OCI-LY1 (cell line): Measurements from ENCODE around the gene LRRC4.

Experiments used
- H2AFZ ChIP-seq: fragments of 200-600 bp; sonication (generic), shearing (Covaris generic); 2 replicates; pipeline ENCODE4 v1.6.0; 2014; ENCODE audit warnings: antibody characterized with exemption, mild to moderate bottlenecking, low read length
- H3F3A ChIP-seq: fragments of 200-600 bp; sonication (generic), shearing (Covaris generic); 2 replicates; pipeline ENCODE4 v1.6.0; 2014; ENCODE audit warnings: mild to moderate bottlenecking, antibody characterized with exemption, low read length, moderate library complexity; ENCODE audit not compliant: insufficient read depth
- H3K27ac ChIP-seq: fragments of 200-600 bp; sonication (generic); 2 replicates; pipeline ENCODE4 v1.5.1; 2014; ENCODE audit warnings: low read length, mixed run types, mild to moderate bottlenecking, low read depth; ENCODE audit not compliant: poor library complexity, severe bottlenecking
- H3K27me3 ChIP-seq: fragments of 200-600 bp; sonication (generic); 2 replicates; pipeline ENCODE4 v1.6.0; 2014; ENCODE audit warnings: antibody characterized with exemption, mild to moderate bottlenecking, low read length, moderate library complexity; ENCODE audit not compliant: insufficient read depth
- H3K36me3 ChIP-seq: fragments of 200-600 bp; sonication (generic); 2 replicates; pipeline ENCODE4 v1.6.1; 2014; ENCODE audit warnings: mild to moderate bottlenecking, antibody characterized with exemption, low read length, moderate library complexity, mixed read lengths; ENCODE audit not compliant: insufficient read depth
- H3K4me1 ChIP-seq: fragments of 200-600 bp; sonication (generic); 2 replicates; pipeline ENCODE4 v1.5.1; 2014; ENCODE audit warnings: mild to moderate bottlenecking, low read length, moderate library complexity; ENCODE audit not compliant: insufficient read depth, severe bottlenecking
- H3K4me2 ChIP-seq: fragments of 200-600 bp; sonication (generic), shearing (Covaris generic); 2 replicates; pipeline ENCODE4 v1.6.1; 2014; ENCODE audit warnings: low read length
- H3K4me3 ChIP-seq: fragments of 200-600 bp; sonication (generic); 2 replicates; pipeline ENCODE4 v1.5.1; 2014; ENCODE audit warnings: low read length, low read depth, mild to moderate bottlenecking, mixed read lengths; ENCODE audit not compliant: poor library complexity, severe bottlenecking
- H3K79me2 ChIP-seq: fragments of 200-600 bp; shearing (Covaris generic); 2 replicates; pipeline ENCODE4 v1.6.1; 2016; ENCODE audit warnings: mixed run types, low read length, mixed read lengths; ENCODE audit not compliant: insufficient read depth
- H3K9ac ChIP-seq: fragments of 200-600 bp; sonication (generic), shearing (Covaris generic); 2 replicates; pipeline ENCODE4 v1.6.1; 2014; ENCODE audit warnings: mild to moderate bottlenecking, low read length, mixed read lengths
- H3K9me2 ChIP-seq: fragments of 200-600 bp; sonication (generic), shearing (Covaris generic); 2 replicates; pipeline ENCODE4 v1.6.1; 2014; ENCODE audit warnings: low read depth, mild to moderate bottlenecking, low read length, mixed read lengths
- H3K9me3 ChIP-seq: fragments of 200-600 bp; shearing (Covaris generic); 2 replicates; pipeline ENCODE4 v1.6.1; 2014; ENCODE audit warnings: low read length, mixed read lengths
- H4K20me1 ChIP-seq: fragments of 200-600 bp; sonication (generic), shearing (Covaris generic); 2 replicates; pipeline ENCODE4 v1.6.0; 2016; ENCODE audit warnings: mild to moderate bottlenecking, low read length; ENCODE audit not compliant: insufficient read depth
- CTCF ChIP-seq: fragments of 200-600 bp; sonication (generic), shearing (Covaris generic); IDR thresholded peaks from 2 replicates; pipeline ENCODE4 v1.5.1; 2017; ENCODE audit warnings: mild to moderate bottlenecking, antibody characterized with exemption, low read length, moderate library complexity, mixed read lengths
- EZH2 ChIP-seq: fragments of 200-600 bp; sonication (generic), shearing (Covaris generic); IDR thresholded peaks from 2 replicates; pipeline ENCODE4 v1.8.0; 2017; ENCODE audit warnings: borderline replicate concordance, mixed run types, mild to moderate bottlenecking, antibody characterized with exemption, low read length, moderate library complexity, mixed read lengths

Gene LRRC4

DNA sequence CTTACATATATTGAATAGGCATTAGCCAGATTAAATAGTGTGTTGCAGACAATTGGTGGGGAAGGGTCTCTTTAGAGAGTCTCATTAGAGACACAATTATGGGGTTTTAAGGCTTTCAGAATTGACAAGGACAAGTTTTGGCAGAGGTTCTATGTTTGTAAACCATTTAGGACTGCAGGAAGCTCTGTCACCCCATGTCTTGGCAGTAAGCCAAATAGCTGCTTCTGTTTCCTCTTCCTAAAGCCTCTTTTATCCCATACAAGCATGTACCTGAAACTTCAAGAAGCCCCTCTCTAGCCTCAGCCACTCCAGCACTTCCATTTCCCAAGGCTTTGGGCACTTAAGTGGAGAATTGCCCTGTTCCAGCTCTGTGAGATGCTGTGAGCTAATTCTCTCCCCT is 21.8 kb upstream of the LRRC4 start:
- H3K4me1 ChIP-seq = peaks cover 12% of the 10 kb centered on the region
- no peaks in the 10 kb centered on the region for H3F3A ChIP-seq
- H3K27ac ChIP-seq = no peak overlapping the region
- H3K36me3 ChIP-seq = peaks cover 7% of the 10 kb centered on the region; the same call in 1 of the 2 replicates
- no peaks in the 10 kb centered on the region for H3K27me3 ChIP-seq
- TF ChIP-seq CTCF = no peak
- no peak for TF ChIP-seq EZH2
- H3K4me3 ChIP-seq = no peak overlapping the region
- H3K79me2 ChIP-seq = no peaks in the 10 kb centered on the region
- H3K9ac ChIP-seq = no peak overlapping the region
- H3K9me2 ChIP-seq = no peaks in the 10 kb centered on the region
- H4K20me1 ChIP-seq = no peaks in the 10 kb centered on the region
- no peaks in the 10 kb centered on the region for H3K9me3 ChIP-seq
- no peak overlapping the region for H3K4me2 ChIP-seq
- H2AFZ ChIP-seq = no peak overlapping the region

GRCh38 chr7:128052404-128052803 is 21.2 kb upstream of the LRRC4 start:
- Histone ChIP-seq H3K9me3 (no peaks in the 10 kb centered on the region), H3K9me2 (no peaks in the 10 kb centered on the region), H3K36me3 (peaks cover 7% of the 10 kb centered on the region; the same call in 1 of the 2 replicates), H3K9ac (no peak overlapping the region), H3F3A (no peaks in the 10 kb centered on the region), H3K4me2 (no peak overlapping the region), H4K20me1 (no peaks in the 10 kb centered on the region), H3K4me1 (peaks cover 12% of the 10 kb centered on the region), H3K79me2 (no peaks in the 10 kb centered on the region), H3K27me3 (no peaks in the 10 kb centered on the region), H2AFZ (no peak overlapping the region), H3K27ac (no peak overlapping the region), H3K4me3 (no peak overlapping the region)
- TF ChIP-seq EZH2 (no peak), CTCF (no peak)

DNA sequence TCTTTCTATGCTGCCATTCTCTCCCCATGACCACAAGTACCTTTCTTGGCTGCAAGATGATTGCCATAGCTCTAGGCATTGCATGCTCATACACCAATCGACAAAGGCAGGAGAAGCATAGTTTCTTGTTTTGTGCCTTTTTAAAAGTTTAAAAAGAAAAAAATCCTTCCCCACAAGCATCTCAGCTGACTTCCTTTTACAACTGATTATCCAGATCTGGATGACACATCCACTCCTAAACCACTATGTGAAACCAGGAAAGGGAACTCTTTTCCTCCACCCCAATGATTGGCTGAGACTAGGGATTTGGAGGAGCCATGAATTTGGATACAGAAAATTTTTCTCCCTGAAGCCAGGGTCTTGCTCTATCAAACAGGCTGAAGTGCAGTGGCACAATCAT is 14.5 kb upstream of the LRRC4 start:
- no peaks in the 10 kb centered on the region for H3K79me2 ChIP-seq
- H3K36me3 ChIP-seq = no peaks in the 10 kb centered on the region
- H2AFZ ChIP-seq = no peak overlapping the region
- H3F3A ChIP-seq = no peaks in the 10 kb centered on the region
- no peaks in the 10 kb centered on the region for H3K9me3 ChIP-seq
- no peak overlapping the region for H3K27ac ChIP-seq
- H3K9ac ChIP-seq = no peak overlapping the region
- H3K4me1 ChIP-seq = peaks cover 6% of the 10 kb centered on the region
- H3K4me3 ChIP-seq = no peak overlapping the region
- no peaks in the 10 kb centered on the region for H3K9me2 ChIP-seq
- no peak for TF ChIP-seq CTCF
- H4K20me1 ChIP-seq = no peaks in the 10 kb centered on the region
- H3K4me2 ChIP-seq = no peak overlapping the region
- no peaks in the 10 kb centered on the region for H3K27me3 ChIP-seq
